Gastroesophageal sphincter (tissue), 4 donors: ENCODE measurements around the gene SDC1. TPM values are rescaled to one million over a fixed set of nuclear protein-coding genes. Genes with fewer than 3 reads are reported as not detected.

Source experiments
- ATAC-seq: fragments of 150-250 bp; one replicate; pipeline ENCODE4 v1.9.1; 2016; ENCODE audit warnings: mild to moderate bottlenecking, moderate library complexity
- H3K27ac ChIP-seq, 4 donors: fragments of 200-600 bp; sonication (generic) in 3 of 4; 1 replicate in 3 of 4; 2 replicates in 1 of 4; pipeline ENCODE4 v1.5.1; 2016 to 2019
- H3K27me3 ChIP-seq: fragments of 200-600 bp; sonication (generic); one replicate; pipeline ENCODE4 v1.5.1; 2019
- H3K36me3 ChIP-seq, 2 donors: fragments of 200-600 bp; sonication (generic); one replicate each; pipeline ENCODE4 v1.5.1; 2019; ENCODE audit warnings: control low read depth in 1 of 2
- H3K4me1 ChIP-seq, 3 donors: fragments of 200-600 bp; sonication (generic); 1 replicate in 2 of 3; 2 replicates in 1 of 3; pipeline ENCODE4 v1.5.1; 2016 to 2019; ENCODE audit warnings: control low read depth in 2 of 3
- H3K4me3 ChIP-seq, 2 donors: fragments of 200-600 bp; sonication (generic); one replicate each; pipeline ENCODE4 v1.5.1; 2019; ENCODE audit warnings: mild to moderate bottlenecking in 1 of 2, moderate library complexity in 1 of 2
- H3K9me3 ChIP-seq, 3 donors: fragments of 200-600 bp; sonication (generic); one replicate each; pipeline ENCODE4 v1.5.1; 2017 to 2019; ENCODE audit warnings: control low read depth in 2 of 3
- CTCF ChIP-seq, 4 experiments: fragments of 200-600 bp in 2 of 4; fragments of 450-650 bp in 2 of 4; sonication (generic) in 1 of 4; IDR thresholded peaks; one replicate each; pipeline ENCODE4 v1.5.1; 2017 to 2019; ENCODE audit warnings: antibody characterized with exemption in 4 of 4, mild to moderate bottlenecking in 2 of 4, moderate library complexity in 2 of 4
- EP300 ChIP-seq: sonication (generic); formaldehyde crosslinking; IDR thresholded peaks from one replicate; pipeline ENCODE4 v1.6.1; 2017; ENCODE audit warnings: antibody characterized with exemption, mild to moderate bottlenecking
- POLR2A ChIP-seq, 2 donors: fragments of 450-650 bp; IDR thresholded peaks; one replicate each; pipeline ENCODE4 v1.6.1; 2017; ENCODE audit warnings: antibody characterized with exemption in 2 of 2, mild to moderate bottlenecking in 2 of 2, moderate library complexity in 1 of 2
- POLR2AphosphoS5 ChIP-seq: sonication (generic); formaldehyde crosslinking; IDR thresholded peaks from one replicate; pipeline ENCODE4 v1.6.1; 2017; ENCODE audit warnings: antibody characterized with exemption
- WGBS, 2 donors: methylation state at CpG; one replicate each; pipeline ENCODE4 v1.1.5; 2018; ENCODE audit warnings: low coverage in 1 of 2; 5-methylcytosine and 5-hydroxymethylcytosine counted together
- total RNA-seq, 4 donors: library from RNA; depleted of rRNA; stranded (reverse); fragments of >200 nt; gene quantifications; one replicate each; pipeline ENCODE4 v1.1.0, GENCODE V29; 2016

Gene SDC1
- total RNA-seq, 4 donors from 2014 or later: 1.1 to 29.5 (median 1.8) TPM

- Histone ChIP-seq H3K9me3 (no peaks in the 10 kb centered on the region), H3K27ac (no peak overlapping the region), H3K4me1 (no peaks in the 10 kb centered on the region), H3K27me3 (peaks cover 23% of the 10 kb centered on the region), H3K36me3 (no peaks in the 10 kb centered on the region), H3K4me3 (no peak overlapping the region)
- TF ChIP-seq POLR2A (IDR thresholded peaks at IDR 0.05): no peak
- TF ChIP-seq EP300: no peak
- no peak for TF ChIP-seq POLR2AphosphoS5
- no peak for TF ChIP-seq CTCF (IDR thresholded peaks at IDR 0.05)
- no peak for ATAC-seq
- WGBS, 2 donors: 72 to 87% methylated on average over 7 to 12 of the region's 16 CpGs
These were observed 54.9 kb downstream of the SDC1 start for GRCh38 chr2:20169796-20170703.

GRCh38 chr2:20168727-20169696 lies 55.9 kb downstream of the SDC1 start:
- no peak overlapping the region for H3K27ac ChIP-seq
- TF ChIP-seq POLR2AphosphoS5: no peak
- TF ChIP-seq EP300: no peak
- TF ChIP-seq POLR2A (IDR thresholded peaks at IDR 0.05): no peak
- no peak for TF ChIP-seq CTCF (IDR thresholded peaks at IDR 0.05)
- peaks cover 23% of the 10 kb centered on the region for H3K27me3 ChIP-seq
- ATAC-seq: no peak
- no peaks in the 10 kb centered on the region for H3K36me3 ChIP-seq
- WGBS, 2 donors: 88 to 92% methylated on average over 9 to 10 of the region's 26 CpGs
- H3K9me3 ChIP-seq: no peaks in the 10 kb centered on the region
- H3K4me3 ChIP-seq: no peak overlapping the region
- no peaks in the 10 kb centered on the region for H3K4me1 ChIP-seq

GRCh38 chr2:20168048-20168726 lies 56.7 kb downstream of the SDC1 start:
- peaks cover 23% of the 10 kb centered on the region for H3K27me3 ChIP-seq
- no peaks in the 10 kb centered on the region for H3K9me3 ChIP-seq
- WGBS, 2 donors: 86% methylated on average over 2 of the region's 17 CpGs; no CpG with 5 or more reads in 1 of the 2 donors
- ATAC-seq: no peak
- no peaks in the 10 kb centered on the region for H3K4me1 ChIP-seq
- TF ChIP-seq POLR2A (IDR thresholded peaks at IDR 0.05): no peak
- TF ChIP-seq EP300: no peak
- no peak for TF ChIP-seq CTCF (IDR thresholded peaks at IDR 0.05)
- TF ChIP-seq POLR2AphosphoS5: no peak
- no peaks in the 10 kb centered on the region for H3K36me3 ChIP-seq
- H3K4me3 ChIP-seq: no peak overlapping the region
- H3K27ac ChIP-seq: no peak overlapping the region

- WGBS, 2 donors: 74% methylated on average over 4 of the region's 4 CpGs; no CpG with 5 or more reads in 1 of the 2 donors
- ATAC-seq: no peak
- no peaks in the 10 kb centered on the region for H3K9me3 ChIP-seq
- H3K4me1 ChIP-seq: no peaks in the 10 kb centered on the region
- no peak overlapping the region for H3K4me3 ChIP-seq
- no peak overlapping the region for H3K27ac ChIP-seq
- TF ChIP-seq CTCF (IDR thresholded peaks at IDR 0.05): no peak
- no peak for TF ChIP-seq POLR2AphosphoS5
- no peaks in the 10 kb centered on the region for H3K36me3 ChIP-seq
- peaks cover 27% of the 10 kb centered on the region for H3K27me3 ChIP-seq
These were observed 57.6 kb downstream of the SDC1 start for GRCh38 chr2:20167356-20167755.
